GM19452 (cell line): ENCODE data around the gene ERG.

Experiments used
- ATAC-seq: cut with Tn5 transposase; IDR thresholded peaks from one replicate; pipeline ENCODE4 v1.9.1; 2021; ENCODE audit not compliant: unreplicated experiment

ERG gene

GRCh38 chr21:38361324-38361723 is 137.0 kb downstream of the ERG start:
- ATAC-seq = no peak

GRCh38 chr21:38359835-38360234 is 138.4 kb downstream of the ERG start:
- no peak for ATAC-seq

GRCh38 chr21:38359090-38359489 is 139.2 kb downstream of the ERG start:
- ATAC-seq = no peak

- ATAC-seq = no peak
Measured at GRCh38 chr21:38358666-38359065, 139.6 kb downstream of the ERG start.

GRCh38 chr21:38358098-38358497 is 140.2 kb downstream of the ERG start:
- no peak for ATAC-seq

- no peak for ATAC-seq
Measured at GRCh38 chr21:38356883-38357625, 141.2 kb downstream of the ERG start.

- no peak for ATAC-seq
Measured at GRCh38 chr21:38355992-38356781, 142.1 kb downstream of the ERG start.

GRCh38 chr21:38355353-38355752 is 142.9 kb downstream of the ERG start:
- ATAC-seq = no peak

- ATAC-seq = no peak
Measured at GRCh38 chr21:38354746-38355145, 143.5 kb downstream of the ERG start.

- ATAC-seq = no peak
Measured at GRCh38 chr21:38354231-38354630, 144.0 kb downstream of the ERG start.

- no peak for ATAC-seq
Measured at GRCh38 chr21:38352536-38353219, 145.6 kb downstream of the ERG start.

- no peak for ATAC-seq
Measured at GRCh38 chr21:38351961-38352521, 146.2 kb downstream of the ERG start.

- no peak for ATAC-seq
Measured at GRCh38 chr21:38351176-38351959, 146.9 kb downstream of the ERG start.

- no peak for ATAC-seq
Measured at GRCh38 chr21:38350684-38351083, 147.6 kb downstream of the ERG start.

GRCh38 chr21:38349977-38350376 is 148.3 kb downstream of the ERG start:
- no peak for ATAC-seq

- ATAC-seq = no peak
Measured at GRCh38 chr21:38349111-38349746, 149.0 kb downstream of the ERG start.

GRCh38 chr21:38346286-38346685 is 152.0 kb downstream of the ERG start:
- no peak for ATAC-seq

- ATAC-seq = no peak
Measured at GRCh38 chr21:38343691-38344090, 154.6 kb downstream of the ERG start.

- ATAC-seq = no peak
Measured at GRCh38 chr21:38342739-38343138, 155.5 kb downstream of the ERG start.

GRCh38 chr21:38341546-38342012 is 156.7 kb downstream of the ERG start:
- no peak for ATAC-seq
